Measurements from ENCODE around the gene SQSTM1.

Gene SQSTM1

GRCh38 chr5:179824745-179825112 lies 4.0 kb downstream of the SQSTM1 start:
- H3K4me3 ChIP-seq (ENCODE audit: low read depth, low read length): no peak overlapping the region
- DNase-seq (ENCODE audit: low read depth, low spot score): no peak
- CTCF ChIA-PET: interaction anchor here (0.7 to 1.6 kb wide), 2 partner anchors 13 to 43 kb away, joined by 3 to 5 read pairs; no protein-coding TSS in a partner anchor
- TF ChIP-seq, protein P1, sequence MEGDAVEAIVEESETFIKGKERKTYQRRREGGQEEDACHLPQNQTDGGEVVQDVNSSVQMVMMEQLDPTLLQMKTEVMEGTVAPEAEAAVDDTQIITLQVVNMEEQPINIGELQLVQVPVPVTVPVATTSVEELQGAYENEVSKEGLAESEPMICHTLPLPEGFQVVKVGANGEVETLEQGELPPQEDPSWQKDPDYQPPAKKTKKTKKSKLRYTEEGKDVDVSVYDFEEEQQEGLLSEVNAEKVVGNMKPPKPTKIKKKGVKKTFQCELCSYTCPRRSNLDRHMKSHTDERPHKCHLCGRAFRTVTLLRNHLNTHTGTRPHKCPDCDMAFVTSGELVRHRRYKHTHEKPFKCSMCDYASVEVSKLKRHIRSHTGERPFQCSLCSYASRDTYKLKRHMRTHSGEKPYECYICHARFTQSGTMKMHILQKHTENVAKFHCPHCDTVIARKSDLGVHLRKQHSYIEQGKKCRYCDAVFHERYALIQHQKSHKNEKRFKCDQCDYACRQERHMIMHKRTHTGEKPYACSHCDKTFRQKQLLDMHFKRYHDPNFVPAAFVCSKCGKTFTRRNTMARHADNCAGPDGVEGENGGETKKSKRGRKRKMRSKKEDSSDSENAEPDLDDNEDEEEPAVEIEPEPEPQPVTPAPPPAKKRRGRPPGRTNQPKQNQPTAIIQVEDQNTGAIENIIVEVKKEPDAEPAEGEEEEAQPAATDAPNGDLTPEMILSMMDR (IDR thresholded peaks at IDR 0.05; ENCODE audit: insufficient read depth, low read length, missing control alignments): no peak
- POLR2A ChIA-PET: no interaction called here

- no peak for DNase-seq (ENCODE audit: low read depth, low spot score)
- no peak overlapping the region for H3K4me3 ChIP-seq (ENCODE audit: low read depth, low read length)
- POLR2A ChIA-PET: interaction anchor here (0.9 to 1.1 kb wide), 2 partner anchors 12 to 202 kb away, joined by 3 read pairs; no protein-coding TSS in a partner anchor
- TF ChIP-seq, protein P1 (IDR thresholded peaks at IDR 0.05; ENCODE audit: insufficient read depth, low read length, missing control alignments): no peak
- CTCF ChIA-PET: interaction anchor here (1.5 to 1.6 kb wide), 2 partner anchors 12 kb away, joined by 4 to 5 read pairs; no protein-coding TSS in a partner anchor
Observed at GRCh38 chr5:179825655-179826182, 5.0 kb downstream of the SQSTM1 start.

DNA sequence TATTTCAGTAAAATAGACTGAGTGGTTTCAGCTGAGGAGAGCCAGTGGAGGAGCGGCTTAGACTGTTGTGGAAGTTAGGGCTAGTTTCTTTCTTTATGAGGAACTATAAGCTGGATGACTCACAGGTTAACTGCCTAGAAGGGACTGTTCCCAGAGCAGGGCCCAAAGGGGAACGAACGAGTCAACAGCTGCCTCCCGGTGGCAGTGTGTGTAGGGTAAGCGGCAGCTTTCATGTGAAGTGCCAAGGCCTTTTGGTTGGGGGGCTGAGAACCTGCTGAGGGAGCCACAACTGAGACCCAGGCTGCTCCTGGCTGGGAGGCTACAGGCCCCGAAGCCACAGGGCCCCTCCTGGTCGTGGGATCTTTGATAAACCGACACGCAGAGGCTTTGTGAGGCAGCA lies 7.0 kb downstream of the SQSTM1 start:
- CTCF ChIA-PET: interaction anchor here (0.8 to 1.4 kb wide), 3 partner anchors 25 to 78 kb away, joined by 3 to 7 read pairs (median 5); no protein-coding TSS in a partner anchor

GRCh38 chr5:179828756-179829421 lies 8.2 kb downstream of the SQSTM1 start:
- TF ChIP-seq, protein P1 (IDR thresholded peaks at IDR 0.05; ENCODE audit: insufficient read depth, low read length, missing control alignments): no peak
- H3K4me3 ChIP-seq (ENCODE audit: low read depth, low read length): no peak overlapping the region
- CTCF ChIA-PET: interaction anchor here (0.7 to 1.4 kb wide), 3 partner anchors 9 to 66 kb away, joined by 3 to 7 read pairs (median 4); no protein-coding TSS in a partner anchor
- POLR2A ChIA-PET: no interaction called here
- DNase-seq (ENCODE audit: low read depth, low spot score): no peak

More for the DNA sequence above, 7.0 kb downstream of the SQSTM1 start:
- POLR2A ChIA-PET: interaction anchor here (1.2 kb wide), 1 partner anchor 11 kb away, joined by 3 read pairs; no protein-coding TSS in a partner anchor
- TF ChIP-seq, protein P1 (IDR thresholded peaks at IDR 0.05; ENCODE audit: insufficient read depth, low read length, missing control alignments): no peak
- no peak for DNase-seq (ENCODE audit: low read depth, low spot score)
- no peak overlapping the region for H3K4me3 ChIP-seq (ENCODE audit: low read depth, low read length)

DNA sequence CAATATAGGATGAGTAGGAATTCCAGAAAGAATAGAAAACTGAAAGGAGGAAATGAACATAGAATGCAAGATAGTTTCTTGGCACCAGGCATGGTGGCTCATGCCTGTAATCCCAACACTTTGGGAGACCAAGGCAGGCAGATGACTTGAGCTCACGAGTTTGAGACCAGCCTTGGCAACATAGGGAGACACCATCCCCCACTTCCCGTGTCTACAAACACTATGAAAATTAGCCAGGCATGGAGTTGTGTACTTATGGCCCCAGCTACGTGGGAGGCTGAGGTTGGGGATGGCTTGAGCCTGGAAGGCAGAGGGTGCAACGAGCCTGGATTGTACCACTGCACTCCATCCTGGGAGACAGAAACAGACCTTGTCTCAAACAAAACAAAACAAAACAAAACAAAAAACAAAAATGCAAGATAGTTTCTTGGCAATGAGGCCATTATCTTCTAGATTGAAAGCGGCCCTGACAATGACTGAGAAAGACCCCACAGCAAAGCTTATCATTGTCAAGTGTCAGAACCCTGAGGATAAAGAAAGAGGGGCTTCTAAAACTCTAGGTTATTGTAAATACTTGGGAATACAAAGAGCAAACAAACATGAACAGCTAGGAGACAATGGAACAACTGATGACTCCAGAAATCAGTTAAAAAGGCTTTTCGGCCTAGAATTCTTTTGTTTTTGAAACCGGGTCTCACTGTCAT lies 9.2 kb downstream of the SQSTM1 start:
- ChIA-PET CTCF (interaction anchor here (1.2 to 1.3 kb wide), 2 partner anchors 28 to 33 kb away, joined by 3 to 4 read pairs; no protein-coding TSS in a partner anchor), POLR2A (interaction anchor here (3.1 kb wide), 1 partner anchor 10 kb away, joined by 15 read pairs; the partner anchor contains the start of gene SQSTM1)
- H3K4me3 ChIP-seq (ENCODE audit: low read depth, low read length): no peak overlapping the region
- no peak for DNase-seq (ENCODE audit: low read depth, low spot score)
- TF ChIP-seq, protein P1 (IDR thresholded peaks at IDR 0.05; ENCODE audit: insufficient read depth, low read length, missing control alignments): no peak

All from AG04449 (cell line).